Heart right ventricle (tissue), 16 donors: ENCODE data around the gene KRT8. TPM values are rescaled to one million over a fixed set of nuclear protein-coding genes. Genes with fewer than 3 reads are reported as not detected.

Experiments
- ATAC-seq, 8 donors: fragments of 200-7000 bp; cut with Tn5 transposase; one replicate each; pipeline ENCODE4 v1.9.1; 2020; ENCODE audit warnings: mild to moderate bottlenecking in 8 of 8, moderate library complexity in 8 of 8, moderate number of reproducible peaks in 1 of 8
- DNase-seq, 2 donors: peaks; one replicate each; pipeline ENCODE4 v3.0.0-alpha.2; 2020
- H3K27ac ChIP-seq, 10 donors: fragments of 200-600 bp; sonication (generic) in 2 of 10; one replicate each; pipeline versions ENCODE4 v1.5.0 to v1.8.0; 2020 to 2022; ENCODE audit warnings: mild to moderate bottlenecking in 3 of 10
- H3K27me3 ChIP-seq, 7 donors: fragments of 200-600 bp; one replicate each; pipeline ENCODE4 v1.8.0; 2021 to 2022; ENCODE audit warnings: mild to moderate bottlenecking in 2 of 7
- H3K36me3 ChIP-seq, 9 donors: fragments of 200-600 bp; sonication (generic) in 1 of 9; one replicate each; pipeline versions ENCODE4 v1.5.0 to v1.8.0; 2020 to 2022; ENCODE audit warnings: mild to moderate bottlenecking in 2 of 9
- H3K4me1 ChIP-seq, 9 donors: fragments of 200-600 bp; sonication (generic) in 1 of 9; one replicate each; pipeline versions ENCODE4 v1.5.0 to v1.8.0; 2020 to 2022; ENCODE audit warnings: mild to moderate bottlenecking in 4 of 9
- H3K4me3 ChIP-seq, 10 donors: fragments of 200-600 bp; sonication (generic) in 2 of 10; one replicate each; pipeline versions ENCODE4 v1.5.0 to v1.8.0; 2020 to 2022; ENCODE audit warnings: mild to moderate bottlenecking in 7 of 10, moderate library complexity in 2 of 10
- H3K9me3 ChIP-seq, 11 donors: fragments of 200-600 bp in 10 of 11; sonication (generic) in 2 of 11; one replicate each; pipeline versions ENCODE4 v1.5.0 to v1.8.0; 2013 to 2022; ENCODE audit warnings: mild to moderate bottlenecking in 2 of 11, control low read depth in 1 of 11, moderate library complexity in 1 of 11
- WGBS, 2 donors: extraction: QIAGEN DNeasy Blood & Tissue Kit; methylation state at CpG; one replicate each; pipeline ENCODE4 v1.1.7; 2013; ENCODE audit warnings: inconsistent platforms in 1 of 2; 5-methylcytosine and 5-hydroxymethylcytosine counted together
- intact Hi-C, 10 donors: fragments of 100-400 bp; cut with DNase I; formaldehyde crosslinking; loops; one replicate each; pipeline versions ENCODE4 v1.11.1 to v1.14.2; 2022
- polyA plus RNA-seq, 2 donors: library from polyadenylated mRNA; stranded (reverse); fragments of 200-250 nt; gene quantifications; one replicate each; pipeline ENCODE4 v1.2.3, GENCODE V29; 2013
- total RNA-seq, 10 donors: library from RNA; stranded (reverse); fragmentation: NEBNext Ultra II Directional in 3 of 10; extraction: Animal tissue kit (Norgen Biotek cat#: 25700) in 3 of 10; gene quantifications; one replicate each; pipeline versions ENCODE4 v1.2.1 to v1.2.4, GENCODE V29; 2021 to 2023
- TF ChIP-seq, protein P1 (sequence below), 9 donors: fragments of 200-600 bp; sonication (generic) in 2 of 9; IDR thresholded peaks; one replicate each; pipeline versions ENCODE4 v1.5.0 to v1.8.0; 2021 to 2022; ENCODE audit warnings: antibody characterized with exemption in 9 of 9, mild to moderate bottlenecking in 5 of 9, moderate library complexity in 1 of 9
- donor health status: Arrhythmogenic right ventricular cardiomyopathy.
- donor health status: ischemic (EF 13 %, LVEDD 7.1; RV severe dilation, severe dysfunction).
- donor health status: healthy with polysubstance abuse.
- donor health status: DM: no; HTN: yes; CAD: no.
- donor health status: DM: no; HTN: no; CAD: no.
- donor health status: ischemic (EF 25% LVEDD 6.9; RV normal size, moderate dysfunction).
- donor health status: ischemic (EF 25% LVEDD 5.7; RV mildly dilated, moderate dysfunction).
- donor health status: healthy.
- donor health status: DM: yes; HTN: yes; CAD: no.
- donor health status: Ischemic cardiomyopathy.
- donor health status: ischemic (EF 35%, LVEDD 5.7; RV mildly dilated, moderate dysfunction).
- donor health status: nonischemic (EF 11% LVEDD 7.7; RV severe dilation, severe dysfunction).
- donor health status: DM: yes; HTN: yes; CAD: no.
- donor health status: PGD.
- donor health status: ischemic (EF 29% LVEDD 5.4; RV normal size, mild dysfunction).
- donor health status: nonischemic (EF 23%, LVEDD 6.1; RV moderate dilation, normal function).

The KRT8 gene
- total and polyA plus RNA-seq, 12 donors = 52.1 to 161 (median 112) TPM

DNA sequence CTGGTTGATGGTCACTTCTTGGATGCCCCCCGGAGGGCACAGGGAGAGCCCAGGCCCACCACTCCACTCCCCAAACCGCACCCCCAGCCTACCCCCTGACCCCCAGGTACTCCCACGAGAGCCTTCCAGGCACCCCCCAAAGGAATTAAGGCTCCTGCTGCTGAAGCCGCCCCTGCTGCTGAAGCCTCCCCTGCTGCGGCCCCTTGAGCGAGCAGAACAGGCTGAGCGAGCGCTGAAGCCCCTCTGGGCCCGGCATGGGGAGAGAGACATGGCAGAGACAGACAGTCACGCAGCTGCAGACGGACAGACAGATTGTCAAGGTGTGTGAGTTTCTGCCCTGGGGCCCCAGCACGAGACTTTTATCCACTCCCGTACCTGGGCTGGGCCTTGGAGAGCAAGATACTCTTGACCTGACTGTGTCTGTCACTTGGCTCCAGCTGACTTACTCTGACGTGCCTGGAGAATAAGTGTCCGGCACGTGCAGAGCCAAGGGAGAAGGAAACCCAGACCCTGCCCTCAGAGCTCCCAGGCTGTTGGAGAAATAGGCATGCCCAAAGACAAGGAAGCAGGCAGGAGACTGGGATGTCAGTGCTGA is 56.1 kb downstream of the KRT8 start, which contains the start of gene KRT78:
KRT78 (minus strand) TSS at position 334 of the 595 bp plus-strand sequence; CDS start at position 270, 64 bp downstream.
- Histone ChIP-seq H3K27me3 (peaks cover 0 to 34% (median 6%) of the 10 kb centered on the region in 7 donors), H3K27ac (no peak within 1 kb of the TSS), H3K9me3 (no peaks in the 10 kb centered on the region), H3K36me3 (no peaks in the 10 kb centered on the region), H3K4me3 (no peak within 1 kb of the TSS), H3K4me1 (no peaks in the 10 kb centered on the region)
- intact Hi-C loops = no loop called here
- WGBS, 2 donors = 82 to 87% methylated on average over 16 of the region's 16 CpGs
- TF ChIP-seq, protein P1, sequence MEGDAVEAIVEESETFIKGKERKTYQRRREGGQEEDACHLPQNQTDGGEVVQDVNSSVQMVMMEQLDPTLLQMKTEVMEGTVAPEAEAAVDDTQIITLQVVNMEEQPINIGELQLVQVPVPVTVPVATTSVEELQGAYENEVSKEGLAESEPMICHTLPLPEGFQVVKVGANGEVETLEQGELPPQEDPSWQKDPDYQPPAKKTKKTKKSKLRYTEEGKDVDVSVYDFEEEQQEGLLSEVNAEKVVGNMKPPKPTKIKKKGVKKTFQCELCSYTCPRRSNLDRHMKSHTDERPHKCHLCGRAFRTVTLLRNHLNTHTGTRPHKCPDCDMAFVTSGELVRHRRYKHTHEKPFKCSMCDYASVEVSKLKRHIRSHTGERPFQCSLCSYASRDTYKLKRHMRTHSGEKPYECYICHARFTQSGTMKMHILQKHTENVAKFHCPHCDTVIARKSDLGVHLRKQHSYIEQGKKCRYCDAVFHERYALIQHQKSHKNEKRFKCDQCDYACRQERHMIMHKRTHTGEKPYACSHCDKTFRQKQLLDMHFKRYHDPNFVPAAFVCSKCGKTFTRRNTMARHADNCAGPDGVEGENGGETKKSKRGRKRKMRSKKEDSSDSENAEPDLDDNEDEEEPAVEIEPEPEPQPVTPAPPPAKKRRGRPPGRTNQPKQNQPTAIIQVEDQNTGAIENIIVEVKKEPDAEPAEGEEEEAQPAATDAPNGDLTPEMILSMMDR (IDR thresholded peaks at IDR 0.05) = no peak
- ATAC-seq (no peak), DNase-seq (no peak)

DNA sequence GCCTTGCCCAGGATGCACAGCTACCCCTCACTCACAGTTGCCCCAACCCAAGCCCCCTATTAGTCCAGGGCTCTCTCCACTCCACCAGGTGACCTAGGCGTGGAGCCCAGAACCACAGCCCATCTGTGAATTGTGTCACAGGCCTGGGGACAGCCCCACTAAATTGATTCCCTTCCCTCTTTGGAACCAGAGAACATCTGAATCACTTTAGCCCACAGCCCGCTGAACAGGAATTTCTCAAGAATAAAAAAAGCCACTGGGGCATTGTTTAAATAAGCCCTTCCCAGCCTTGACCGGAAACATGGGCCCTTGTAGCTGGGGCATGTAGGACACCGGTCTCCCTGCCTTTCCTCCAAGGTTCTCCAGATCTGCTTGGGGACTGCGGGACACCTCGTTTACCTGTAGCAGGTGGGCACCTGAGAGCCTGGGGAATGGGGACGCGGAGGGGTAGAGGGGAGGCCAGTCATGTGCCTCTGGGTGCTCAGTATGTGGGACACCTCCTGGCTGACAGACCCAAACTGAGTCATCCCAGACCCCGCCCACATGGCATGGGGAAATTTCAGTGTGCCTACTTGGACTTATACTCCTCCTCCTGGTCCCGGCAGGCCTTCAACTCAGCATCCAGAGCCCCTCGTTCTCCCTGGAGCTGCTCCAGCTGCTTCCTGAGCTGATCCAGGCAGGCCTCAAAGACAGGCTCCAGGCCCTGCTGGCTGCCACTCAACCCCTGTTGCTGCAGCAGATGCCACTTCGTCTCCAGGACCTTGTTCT is 57.4 kb downstream of the KRT8 start:
- H3K4me1 ChIP-seq = no peaks in the 10 kb centered on the region
- H3K9me3 ChIP-seq = no peaks in the 10 kb centered on the region
- 75 to 81% methylated on average over 12 of the region's 12 CpGs for WGBS, 2 donors
- H3K4me3 ChIP-seq = no peak overlapping the region
- H3K36me3 ChIP-seq = no peaks in the 10 kb centered on the region
- H3K27me3 ChIP-seq = peaks cover 0 to 34% (median 6%) of the 10 kb centered on the region in 7 donors
- no peak overlapping the region for H3K27ac ChIP-seq
- intact Hi-C loops = no loop called here
- ATAC-seq = no peak
- no peak for DNase-seq
- TF ChIP-seq, protein P1 (IDR thresholded peaks at IDR 0.05) = no peak

Other genes starting within 250 kb of the KRT8 start
- gene KRT1, start 224.7 kb downstream of the KRT8 start, total RNA-seq = not detected
- not detected for gene KRT1, start 224.7 kb downstream of the KRT8 start, polyA plus RNA-seq
- gene KRT77, start 201.6 kb downstream of the KRT8 start, total RNA-seq = under 1 TPM in 1 of 10 donors, not detected in 9; 0.08 TPM
- gene KRT77, start 201.6 kb downstream of the KRT8 start, polyA plus RNA-seq = not detected
- not detected for gene KRT76, start 127.7 kb downstream of the KRT8 start, total RNA-seq
- gene KRT76, start 127.7 kb downstream of the KRT8 start, polyA plus RNA-seq = not detected
- not detected for gene KRT3, start 109.0 kb downstream of the KRT8 start, total RNA-seq
- gene KRT3, start 109.0 kb downstream of the KRT8 start, polyA plus RNA-seq = not detected
- not detected for gene KRT4, start 91.0 kb downstream of the KRT8 start, total RNA-seq
- 1 to 10 TPM in 1 of 2 donors, not detected in 1; 2.5 TPM for gene KRT4, start 91.0 kb downstream of the KRT8 start, polyA plus RNA-seq
- gene KRT79, start 70.8 kb downstream of the KRT8 start, total RNA-seq = not detected
- gene KRT79, start 70.8 kb downstream of the KRT8 start, polyA plus RNA-seq = under 1 TPM in 1 of 2 donors, not detected in 1; 0.30 TPM
- not detected for gene KRT78, start 56.1 kb downstream of the KRT8 start, total RNA-seq
- gene KRT78, start 56.1 kb downstream of the KRT8 start, polyA plus RNA-seq = under 1 TPM in 1 of 2 donors, not detected in 1; 0.07 TPM
- gene KRT18, start 44.0 kb upstream of the KRT8 start, total RNA-seq = 10 to 100 TPM in 1 of 10 donors, 1 to 10 TPM in 9; 2.8 to 20.9 (median 6.4) TPM
- gene KRT18, start 44.0 kb upstream of the KRT8 start, polyA plus RNA-seq = 10 to 100 TPM in 1 of 2 donors, 1 to 10 TPM in 1; 7.8 to 13.1 TPM
- 100 to 1,000 TPM; 364 to 477 (median 431) TPM for gene EIF4B, start 101.4 kb upstream of the KRT8 start, total RNA-seq
- gene EIF4B, start 101.4 kb upstream of the KRT8 start, polyA plus RNA-seq = 10 to 100 TPM; 53.2 to 63.5 TPM
- gene TNS2, start 145.0 kb upstream of the KRT8 start, total RNA-seq = 100 to 1,000 TPM in 3 of 10 donors, 10 to 100 TPM in 7; 60.6 to 139 (median 77.1) TPM
- 100 to 1,000 TPM in 1 of 2 donors, 10 to 100 TPM in 1; 68.1 to 364 TPM for gene TNS2, start 145.0 kb upstream of the KRT8 start, polyA plus RNA-seq
- 10 to 100 TPM; 40.9 to 63.0 (median 47.4) TPM for gene SPRYD3, start 174.3 kb upstream of the KRT8 start, total RNA-seq
- 10 to 100 TPM; 20.5 to 63.9 TPM for gene SPRYD3, start 174.3 kb upstream of the KRT8 start, polyA plus RNA-seq
- 10 to 100 TPM; 27.0 to 75.6 (median 37.7) TPM for gene IGFBP6, start 192.6 kb upstream of the KRT8 start, total RNA-seq
- gene IGFBP6, start 192.6 kb upstream of the KRT8 start, polyA plus RNA-seq = 100 to 1,000 TPM in 1 of 2 donors, 10 to 100 TPM in 1; 61.5 to 182 TPM
- gene SOAT2, start 198.4 kb upstream of the KRT8 start, total RNA-seq = not detected
- gene SOAT2, start 198.4 kb upstream of the KRT8 start, polyA plus RNA-seq = under 1 TPM in 1 of 2 donors, not detected in 1; 0.03 TPM